HEK293 (cell line): Measurements from ENCODE around the gene CTIF.

Experiments
- CTCF ChIA-PET: fragments of 350-600 bp; formaldehyde crosslinking; extraction: SDS; loops from one replicate; lab custom pipeline; 2021; ENCODE audit warnings: antibody characterized with exemption; lab: Yijun Ruan, JAX
- POLR2A ChIA-PET: fragments of 300-600 bp; formaldehyde crosslinking; extraction: SDS; loops from one replicate; lab custom pipeline; 2020; ENCODE audit warnings: antibody characterized with exemption, inconsistent platforms; lab: Yijun Ruan, JAX
- H3K27ac ChIP-seq: fragments of 200-500 bp; sonication (Bioruptor generic); 2 replicates; pipeline ENCODE4 v1.5.1; 2014; ENCODE audit warnings: low read depth, low read length, control low read depth, inconsistent platforms; ENCODE audit errors: extremely low read depth
- H3K36me3 ChIP-seq, 2 experiments: fragments of 200-500 bp in 1 of 2; sonication (Bioruptor generic) in 1 of 2; 1 replicate in 1 of 2; 2 replicates in 1 of 2; pipeline ENCODE4 v1.5.1; 2014 to 2017; ENCODE audit warnings: inconsistent platforms in 2 of 2, low read length in 2 of 2; ENCODE audit not compliant: control insufficient read depth in 2 of 2, insufficient read depth in 1 of 2
- H3K4me1 ChIP-seq: fragments of 200-500 bp; sonication (Bioruptor generic); 2 replicates; pipeline ENCODE4 v1.5.1; 2014; ENCODE audit warnings: mild to moderate bottlenecking, low read length, inconsistent platforms; ENCODE audit not compliant: control insufficient read depth, insufficient read depth
- H3K4me3 ChIP-seq: 2 replicates; pipeline ENCODE4 v1.5.1; 2011; ENCODE audit warnings: low read depth, mild to moderate bottlenecking, control low read depth, low read length, moderate library complexity
- H3K9me3 ChIP-seq: fragments of 200-500 bp; sonication (Bioruptor generic); 2 replicates; pipeline ENCODE4 v1.5.1; 2014; ENCODE audit warnings: low read depth, low read length, inconsistent platforms; ENCODE audit not compliant: control insufficient read depth, insufficient read depth
- ELK4 ChIP-seq: IDR thresholded peaks from 2 replicates; pipeline ENCODE4 v1.6.1; 2011; ENCODE audit warnings: mild to moderate bottlenecking, low read depth, low read length, borderline replicate concordance
- ZBTB44 ChIP-seq: fragments of 450-650 bp; IDR thresholded peaks from 2 replicates; pipeline ENCODE4 v1.5.1; 2018; ENCODE audit warnings: missing biosample characterization, mild to moderate bottlenecking, missing genetic modification characterization
- ZIC2 ChIP-seq: fragments of 450-650 bp; formaldehyde crosslinking; IDR thresholded peaks from 2 replicates; pipeline ENCODE4 v1.5.1; 2016; ENCODE audit warnings: missing biosample characterization, missing genetic modification characterization
- ZNF138 ChIP-seq: fragments of 450-650 bp; formaldehyde crosslinking; IDR thresholded peaks from 2 replicates; pipeline ENCODE4 v1.5.1; 2016; ENCODE audit warnings: missing biosample characterization, missing genetic modification characterization, borderline replicate concordance
- ZNF157 ChIP-seq: fragments of 450-650 bp; formaldehyde crosslinking; IDR thresholded peaks from 2 replicates; pipeline ENCODE4 v1.5.1; 2016; ENCODE audit warnings: missing biosample characterization, missing genetic modification characterization
- ZNF16 ChIP-seq: fragments of 450-650 bp; formaldehyde crosslinking; IDR thresholded peaks from 2 replicates; pipeline ENCODE4 v1.5.1; 2016; ENCODE audit warnings: low read depth, missing biosample characterization, missing genetic modification characterization
- ZNF202 ChIP-seq: fragments of 450-650 bp; formaldehyde crosslinking; IDR thresholded peaks from 2 replicates; pipeline ENCODE4 v1.5.1; 2016; ENCODE audit warnings: missing biosample characterization, missing genetic modification characterization, borderline replicate concordance
- ZNF214 ChIP-seq: fragments of 450-650 bp; formaldehyde crosslinking; IDR thresholded peaks from 2 replicates; pipeline ENCODE4 v1.5.1; 2017; ENCODE audit warnings: missing biosample characterization, mild to moderate bottlenecking, missing genetic modification characterization, borderline replicate concordance
- ZNF37A ChIP-seq: fragments of 450-650 bp; IDR thresholded peaks from 2 replicates; pipeline ENCODE4 v1.5.1; 2018; ENCODE audit warnings: missing biosample characterization, missing genetic modification characterization
- ZNF404 ChIP-seq: fragments of 450-650 bp; formaldehyde crosslinking; IDR thresholded peaks from 2 replicates; pipeline ENCODE4 v1.5.1; 2017; ENCODE audit warnings: missing biosample characterization, missing genetic modification characterization
- ZNF48 ChIP-seq: fragments of 450-650 bp; formaldehyde crosslinking; IDR thresholded peaks from 2 replicates; pipeline ENCODE4 v1.5.1; 2016; ENCODE audit warnings: missing biosample characterization, missing genetic modification characterization
- ZNF544 ChIP-seq: fragments of 450-650 bp; formaldehyde crosslinking; IDR thresholded peaks from 2 replicates; pipeline ENCODE4 v1.5.0; 2017; ENCODE audit warnings: missing biosample characterization, missing genetic modification characterization
- ZNF548 ChIP-seq: fragments of 450-650 bp; formaldehyde crosslinking; IDR thresholded peaks from 2 replicates; pipeline ENCODE4 v1.5.1; 2016; ENCODE audit warnings: missing biosample characterization, missing genetic modification characterization
- ZNF692 ChIP-seq: fragments of 450-650 bp; formaldehyde crosslinking; IDR thresholded peaks from 2 replicates; pipeline ENCODE4 v1.5.1; 2016; ENCODE audit warnings: missing biosample characterization, missing genetic modification characterization
- ZNF76 ChIP-seq: fragments of 450-650 bp; formaldehyde crosslinking; IDR thresholded peaks from 2 replicates; pipeline ENCODE4; 2016; ENCODE audit warnings: low read depth, missing biosample characterization, missing genetic modification characterization, borderline replicate concordance

Gene CTIF

GRCh38 chr18:48575658-48576456, 37.0 kb downstream of the CTIF start:
- TF ChIP-seq ZNF692 (tag by site-specific recombination) = no peak
- no peak for TF ChIP-seq ZNF37A (tag by site-specific recombination)
- no peak for TF ChIP-seq ZNF76 (tag by site-specific recombination)
- TF ChIP-seq ZNF16 (tag by site-specific recombination) = no peak
- no peak for TF ChIP-seq ZNF157 (tag by site-specific recombination)
- TF ChIP-seq ZNF214 (tag by site-specific recombination) = no peak
- TF ChIP-seq ZNF138 = no peak
- no peak for TF ChIP-seq ZNF544 (tag by site-specific recombination)
- TF ChIP-seq, all 188 proteins: peak for 0
- Histone ChIP-seq H3K36me3 (no peaks in the 10 kb centered on the region), H3K27ac (no peak overlapping the region), H3K4me1 (no peaks in the 10 kb centered on the region; the same call in 1 of the 2 replicates), H3K4me3 (no peak overlapping the region), H3K9me3 (no peaks in the 10 kb centered on the region)
- CTCF ChIA-PET = no interaction called here
- POLR2A ChIA-PET = interaction anchor here (0.6 kb wide), 1 partner anchor 376 kb away, joined by 3 read pairs; no protein-coding TSS in a partner anchor

GRCh38 chr18:48576457-48576771, 37.6 kb downstream of the CTIF start:
- Histone ChIP-seq H3K4me3 (no peak overlapping the region), H3K27ac (no peak overlapping the region), H3K4me1 (peaks cover 3% of the 10 kb centered on the region; the same call in 1 of the 2 replicates), H3K36me3 (no peaks in the 10 kb centered on the region), H3K9me3 (no peaks in the 10 kb centered on the region)
- TF ChIP-seq ZNF404 (tag by site-specific recombination) = no peak
- POLR2A ChIA-PET = no interaction called here
- CTCF ChIA-PET = no interaction called here

GRCh38 chr18:48577478-48578190, 38.8 kb downstream of the CTIF start:
- no peak for TF ChIP-seq ZNF202 (tag by site-specific recombination)
- no peak for TF ChIP-seq ZIC2
- no peak for TF ChIP-seq ZNF48 (tag by site-specific recombination)
- no peak for TF ChIP-seq ZNF76 (tag by site-specific recombination)
- TF ChIP-seq ELK4 = no peak
- TF ChIP-seq ZBTB44 (tag by site-specific recombination) = no peak
- no peak for TF ChIP-seq ZNF548
- no peaks in the 10 kb centered on the region for H3K9me3 ChIP-seq
- CTCF ChIA-PET = no interaction called here
- no peak overlapping the region for H3K4me3 ChIP-seq
- peaks cover 3% of the 10 kb centered on the region; the same call in 1 of the 2 replicates for H3K4me1 ChIP-seq
- no peak overlapping the region for H3K27ac ChIP-seq
- POLR2A ChIA-PET = no interaction called here
- no peaks in the 10 kb centered on the region for H3K36me3 ChIP-seq
